ACHN (cell line): Measurements from ENCODE around the gene DUSP28.

Experiments
- DNase-seq: peaks from one replicate; pipeline ENCODE4 v3.0.0-alpha.2; 2015
- in situ Hi-C: cut with HindIII; loops from 2 replicates; pipeline ENCODE4 v1.10.0; 2017; ENCODE audit warnings: low sequenced_read_pairs, low pct_ligation_motif_present, low pct_unique_long_range_greater_than_20kb

Gene DUSP28

GRCh38 chr2:240593703-240594451 lies 33.7 kb downstream of the DUSP28 start:
- no peak for DNase-seq
- in situ Hi-C loops: no loop called here

- in situ Hi-C loops: no loop called here
- no peak for DNase-seq
Measured at GRCh38 chr2:240594511-240595380, 34.6 kb downstream of the DUSP28 start.

- peak; percentile 35 for DNase-seq
- in situ Hi-C loops: no loop called here
Measured at GRCh38 chr2:240595381-240596079, 35.4 kb downstream of the DUSP28 start.

- in situ Hi-C loops: no loop called here
- DNase-seq: no peak
Measured at GRCh38 chr2:240596080-240596460, 35.9 kb downstream of the DUSP28 start.

- in situ Hi-C loops: no loop called here
- no peak for DNase-seq
Measured at GRCh38 chr2:240596491-240596931, 36.4 kb downstream of the DUSP28 start.

- in situ Hi-C loops: no loop called here
- no peak for DNase-seq
Measured at GRCh38 chr2:240597054-240597418, 36.9 kb downstream of the DUSP28 start.

- DNase-seq: no peak
- in situ Hi-C loops: no loop called here
Measured at GRCh38 chr2:240597419-240598181, 37.4 kb downstream of the DUSP28 start.

GRCh38 chr2:240598311-240598911 lies 38.3 kb downstream of the DUSP28 start:
- in situ Hi-C loops: no loop called here
- no peak for DNase-seq

GRCh38 chr2:240599141-240599583 lies 39.0 kb downstream of the DUSP28 start:
- no peak for DNase-seq
- in situ Hi-C loops: no loop called here

- in situ Hi-C loops: no loop called here
- no peak for DNase-seq
Measured at GRCh38 chr2:240600451-240600961, 40.3 kb downstream of the DUSP28 start.

GRCh38 chr2:240601061-240601830 lies 41.1 kb downstream of the DUSP28 start:
- in situ Hi-C loops: no loop called here
- DNase-seq: no peak

- in situ Hi-C loops: no loop called here
- no peak for DNase-seq
Measured at GRCh38 chr2:240601831-240602160, 41.6 kb downstream of the DUSP28 start.

GRCh38 chr2:240602266-240603050 lies 42.3 kb downstream of the DUSP28 start:
- in situ Hi-C loops: no loop called here
- no peak for DNase-seq

GRCh38 chr2:240603081-240603835 lies 43.1 kb downstream of the DUSP28 start:
- in situ Hi-C loops: no loop called here
- no peak for DNase-seq

- DNase-seq: no peak
- in situ Hi-C loops: no loop called here
Measured at GRCh38 chr2:240603846-240604245, 43.7 kb downstream of the DUSP28 start.

GRCh38 chr2:240604291-240604938 lies 44.3 kb downstream of the DUSP28 start:
- in situ Hi-C loops: no loop called here
- DNase-seq: peak; percentile 92
